Stimulated activated CD8-positive, alpha-beta memory T cell treated with anti-CD3 and anti-CD28 coated beads, Interleukin-12 subunit alpha, Interleukin-12 subunit beta, amount 100 ng/mL, for 24 hours (primary cell): ENCODE measurements around the gene MYH10.
"Not testable (repeated sequence)": the region's sequence is repeated elsewhere in the genome, so short reads cannot be mapped to it uniquely, and the experiment has no call there.

ENCODE experiments used
- DNase-seq: peaks from one replicate; pipeline ENCODE4 v3.0.0-alpha.2; 2020; ENCODE audit errors: extremely low read depth

Gene MYH10

GRCh38 chr17:8556074-8556473 lies 74.5 kb downstream of the MYH10 start:
- DNase-seq: no peak

- DNase-seq: no peak
Observed at GRCh38 chr17:8555062-8555461, 75.5 kb downstream of the MYH10 start.

DNA sequence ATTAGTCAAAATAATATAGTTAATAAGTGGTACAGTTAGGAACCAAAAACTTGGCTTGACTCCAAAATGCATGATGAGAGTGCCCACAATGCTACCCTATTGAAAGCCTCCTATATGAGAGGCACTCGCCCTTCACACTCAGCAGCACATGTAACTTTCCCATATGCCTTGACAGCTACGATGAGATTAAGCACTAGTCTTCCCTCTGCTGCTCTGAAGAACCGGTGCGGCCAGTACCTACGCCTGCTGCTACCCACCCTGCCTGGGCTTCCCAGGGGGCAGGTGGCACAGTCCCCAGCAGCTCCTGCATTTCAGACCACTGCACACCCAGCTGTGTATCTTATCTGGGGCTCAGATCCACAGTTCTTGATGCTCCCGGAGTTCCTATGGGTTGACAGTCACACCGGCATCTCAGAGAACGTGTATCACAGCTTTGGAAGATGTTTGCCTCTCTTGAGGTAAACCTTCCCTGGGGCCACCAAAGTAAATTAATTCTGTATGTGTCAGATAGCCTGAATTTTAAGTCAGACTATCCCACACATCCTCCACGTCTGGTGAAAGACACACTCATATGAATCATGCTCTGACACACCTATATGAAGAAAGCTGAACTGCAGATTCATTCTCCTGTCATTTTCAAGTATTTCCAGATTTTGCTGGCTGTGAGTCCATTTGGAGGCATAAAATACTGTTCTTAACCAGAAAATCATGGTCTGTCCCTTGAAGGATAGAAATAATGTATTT lies 77.8 kb downstream of the MYH10 start:
- no peak for DNase-seq

DNA sequence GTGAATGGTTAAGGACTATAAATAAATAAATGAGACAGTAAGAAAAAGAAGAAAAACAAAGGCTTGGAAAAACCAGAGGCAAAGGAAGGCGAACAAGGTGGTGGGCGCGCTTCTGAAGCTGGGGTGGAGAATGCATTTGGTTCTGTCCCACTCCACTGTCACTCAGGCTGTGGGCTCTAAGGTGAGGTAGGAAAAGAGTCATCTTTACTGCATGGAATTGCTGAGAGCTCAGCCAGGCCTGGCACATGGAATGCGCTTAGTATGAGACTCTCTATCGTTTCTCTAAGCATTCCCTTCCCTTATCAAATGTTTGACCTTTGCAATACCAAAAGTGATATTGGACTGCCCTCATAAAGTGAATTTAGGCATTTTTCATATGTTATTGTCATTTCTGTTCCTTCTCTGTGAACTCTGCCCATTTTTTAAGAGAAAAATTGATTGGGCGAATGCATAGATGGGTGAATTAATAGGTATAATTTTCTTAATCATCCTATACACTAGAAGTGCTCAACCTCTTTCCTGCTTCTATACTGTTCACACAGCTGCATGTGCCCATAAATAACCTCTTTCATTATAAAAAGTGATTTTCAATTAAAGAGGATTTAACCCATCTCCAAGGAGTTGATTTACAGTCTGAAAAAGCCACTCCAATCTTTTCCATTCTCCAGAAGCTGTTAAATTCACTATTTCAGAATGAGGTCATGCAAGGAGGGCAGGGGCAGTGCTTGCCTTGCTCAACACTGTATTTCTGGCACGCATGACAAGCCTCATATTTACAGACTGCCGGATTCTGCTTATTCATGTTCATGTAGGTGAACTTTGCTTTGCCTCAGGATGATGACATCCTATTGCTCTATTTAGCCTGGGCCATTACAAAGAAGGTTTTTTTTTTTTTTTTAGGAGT lies 87.7 kb downstream of the MYH10 start:
- DNase-seq: no peak

DNA sequence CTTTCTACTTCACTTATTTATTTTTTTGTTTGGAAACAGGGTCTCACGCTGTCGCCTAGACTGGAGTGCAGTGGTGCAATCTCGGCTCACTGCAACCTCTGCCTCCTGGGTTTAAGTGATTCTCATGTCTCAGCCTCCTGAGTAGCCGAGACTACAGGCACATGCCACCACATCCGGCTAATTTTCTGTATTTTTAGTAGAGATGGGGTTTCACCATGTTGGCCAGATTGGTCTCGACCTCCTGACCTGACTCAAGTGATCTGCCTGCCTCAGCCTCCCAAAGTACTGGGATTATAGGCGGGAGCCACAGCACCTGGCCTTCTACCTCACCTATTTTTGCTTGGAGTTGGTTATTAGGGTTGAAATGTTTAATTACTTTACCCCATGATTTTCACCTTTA lies 90.5 kb downstream of the MYH10 start:
- not testable (repeated sequence) for DNase-seq

- no peak for DNase-seq
Observed at GRCh38 chr17:8537734-8538133, 92.8 kb downstream of the MYH10 start.

GRCh38 chr17:8534498-8535188 lies 95.9 kb downstream of the MYH10 start:
- DNase-seq: no peak

GRCh38 chr17:8532021-8532420 lies 98.5 kb downstream of the MYH10 start:
- DNase-seq: no peak

- DNase-seq: no peak
Observed at GRCh38 chr17:8522577-8522976, 107.9 kb downstream of the MYH10 start.

DNA sequence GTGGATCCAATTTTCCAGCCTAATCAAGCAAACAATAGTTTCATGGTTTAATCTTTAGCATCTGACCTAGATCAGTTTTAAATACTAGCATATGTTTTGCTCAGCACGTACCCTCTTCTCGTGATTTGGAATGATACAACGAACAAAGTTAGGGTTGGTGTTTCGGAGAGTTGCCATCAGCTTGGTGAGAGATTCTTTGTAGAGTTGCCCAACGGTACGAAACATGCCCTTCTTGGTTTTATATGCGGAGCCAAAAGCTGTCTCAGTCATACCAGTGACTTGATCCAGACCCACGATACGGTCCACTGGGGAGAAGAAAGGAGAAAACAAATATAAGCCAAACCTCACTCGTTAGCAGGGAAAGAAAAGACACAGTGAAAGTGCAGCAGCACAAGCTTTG lies 109.5 kb downstream of the MYH10 start:
- no peak for DNase-seq

DNA sequence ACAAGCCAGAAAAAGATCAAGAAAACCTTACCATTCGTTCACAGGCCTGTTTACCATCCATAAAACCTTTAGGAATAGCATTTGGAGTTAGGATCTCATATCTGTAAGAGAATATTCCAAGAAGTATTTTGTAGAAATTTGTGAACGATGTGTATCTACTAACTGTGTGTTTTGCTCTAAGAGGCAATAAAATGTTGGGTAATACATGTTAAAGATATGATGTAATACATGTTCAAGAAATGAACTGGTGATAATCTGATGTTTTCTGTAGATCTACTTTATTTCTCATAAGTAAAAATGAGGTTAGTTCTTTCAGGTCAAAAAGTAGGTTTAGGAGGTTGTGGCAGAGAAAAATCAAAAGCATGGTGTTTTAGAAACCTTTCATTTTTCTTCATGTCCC lies 111.7 kb downstream of the MYH10 start:
- no peak for DNase-seq

DNA sequence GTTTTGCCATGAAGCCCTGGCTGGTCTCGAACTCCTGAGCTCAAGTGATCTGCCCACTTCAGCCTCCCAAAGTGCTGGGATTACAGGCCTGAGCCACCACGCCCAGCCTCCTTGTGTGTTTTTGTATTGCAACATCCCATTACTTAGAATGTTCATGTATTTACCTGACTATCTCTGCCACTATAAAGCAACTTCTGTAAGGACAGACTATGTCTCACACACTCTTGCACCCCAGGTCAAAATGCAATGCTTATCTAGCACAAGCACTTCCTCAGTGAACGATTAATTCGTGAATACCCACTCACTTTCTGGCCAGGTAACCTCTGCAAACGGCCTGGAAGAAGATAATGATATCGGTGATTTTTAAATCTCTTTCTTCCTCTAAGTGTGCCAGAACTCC lies 112.2 kb downstream of the MYH10 start:
- DNase-seq: no peak

- DNase-seq: no peak
Observed at GRCh38 chr17:8514801-8515200, 115.7 kb downstream of the MYH10 start.

- no peak for DNase-seq
Observed at GRCh38 chr17:8506145-8506544, 124.4 kb downstream of the MYH10 start.

GRCh38 chr17:8504460-8505207 lies 125.9 kb downstream of the MYH10 start:
- DNase-seq: no peak

DNA sequence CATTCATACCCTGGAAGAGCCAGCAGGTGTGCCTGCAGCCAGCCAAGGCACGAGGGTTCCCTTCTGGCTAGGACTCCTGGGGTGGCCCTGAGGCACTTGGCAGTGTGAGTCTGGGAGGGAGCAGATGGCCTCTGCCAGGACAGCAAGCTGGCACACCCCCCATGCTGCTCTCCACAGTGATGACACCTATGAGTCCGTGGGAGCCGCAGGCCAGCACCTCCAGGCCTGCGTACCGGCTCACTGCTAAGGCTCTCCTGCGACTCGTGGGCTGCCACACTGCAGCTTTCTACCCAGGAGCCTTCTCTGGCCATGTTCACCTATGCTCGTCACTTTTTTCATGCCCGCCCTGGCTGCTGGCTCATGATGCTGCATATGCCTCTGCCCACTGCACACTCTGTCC lies 126.7 kb downstream of the MYH10 start:
- DNase-seq: no peak

GRCh38 chr17:8503368-8503767 lies 127.2 kb downstream of the MYH10 start:
- DNase-seq: no peak

DNA sequence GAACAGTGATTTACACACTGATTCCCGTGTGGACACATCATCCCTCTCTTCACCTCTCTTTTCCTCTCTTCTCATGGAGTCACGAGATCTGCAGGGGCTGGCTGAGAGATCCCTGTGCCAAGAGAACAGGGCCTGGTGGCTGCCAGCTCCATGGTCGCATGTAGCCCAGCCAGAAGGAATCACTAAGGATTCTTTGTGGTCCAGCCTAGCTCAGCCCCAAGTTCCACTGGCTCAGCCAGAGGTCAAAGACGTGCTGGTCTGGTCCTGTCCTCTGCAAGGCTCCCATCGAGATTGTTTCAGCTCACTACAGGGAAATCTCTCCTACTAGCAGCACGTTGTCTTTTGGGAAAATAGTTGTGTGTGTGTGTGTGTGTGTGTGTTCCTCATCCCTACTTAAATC lies 128.4 kb downstream of the MYH10 start:
- no peak for DNase-seq

DNA sequence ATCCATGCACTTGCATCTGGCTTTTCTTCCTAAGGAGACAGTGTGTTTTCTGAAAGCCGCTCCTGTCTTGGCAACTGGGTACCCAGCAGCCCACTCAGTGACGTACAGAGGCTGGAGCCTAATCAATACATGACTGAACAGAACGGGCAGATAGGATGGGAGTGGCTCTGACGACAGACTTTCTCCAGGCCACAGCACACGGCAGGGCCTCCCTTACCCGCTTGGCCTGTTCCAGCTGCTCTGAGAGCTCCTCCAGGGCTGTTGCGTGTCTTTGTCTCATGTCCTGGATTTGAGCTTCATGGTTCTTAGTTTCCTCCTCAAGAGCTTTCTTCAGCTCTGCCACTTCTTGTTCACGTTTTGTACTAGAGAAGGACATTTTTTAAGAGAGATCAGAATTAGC lies 129.9 kb downstream of the MYH10 start:
- no peak for DNase-seq

GRCh38 chr17:8499614-8500013 lies 130.9 kb downstream of the MYH10 start:
- DNase-seq: no peak

DNA sequence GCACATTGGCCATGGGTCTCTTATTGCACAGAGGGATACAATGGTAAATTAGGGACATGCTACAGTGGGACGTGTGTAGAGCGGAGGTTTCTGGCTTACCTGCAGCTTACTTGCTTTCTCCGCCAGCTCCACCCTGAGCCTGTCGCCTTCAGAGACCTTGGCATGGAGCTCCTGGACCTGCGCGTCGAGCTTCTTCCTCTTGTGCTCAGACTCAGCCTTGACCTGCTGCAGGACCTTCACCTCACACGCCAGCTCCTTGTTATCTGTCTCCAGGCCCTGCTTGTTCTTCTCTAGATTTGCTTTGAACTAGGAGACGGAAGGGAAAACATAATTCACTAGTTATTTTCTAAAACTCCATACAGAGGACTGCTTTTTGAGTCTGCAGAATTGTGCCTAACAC lies 131.4 kb downstream of the MYH10 start:
- no peak for DNase-seq

DNA sequence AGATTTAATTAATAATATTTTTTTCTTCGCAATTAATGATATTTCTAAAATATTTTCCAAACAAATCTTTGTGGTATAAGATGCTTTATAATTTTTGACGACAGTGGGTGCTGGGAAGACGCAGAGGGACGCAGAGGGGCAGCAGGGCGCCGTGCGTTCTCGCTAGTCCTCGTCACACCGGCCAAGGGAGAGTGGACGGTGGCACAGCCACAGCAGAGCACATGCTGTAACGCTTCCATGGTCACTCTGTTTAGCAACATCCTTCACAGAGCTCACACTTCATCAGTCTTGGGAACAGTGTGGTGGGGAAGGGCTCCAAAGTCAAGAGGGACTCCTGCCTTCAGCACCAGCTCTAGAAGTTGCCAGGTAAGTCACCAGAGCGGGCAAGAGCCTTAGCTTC lies 134.4 kb downstream of the MYH10 start:
- DNase-seq: no peak
